NCI-H1105 treated with DMSO at 0.1 percent for 48 hours (cell line): ENCODE results near the gene RSF1.

Experiments
- DNase-seq: peaks from one replicate; lab custom pipeline; 2025; lab: John Stamatoyannopoulos, UW

Gene RSF1

GRCh38 chr11:77750394-77751156, 69.9 kb downstream of the RSF1 start:
- no peak for DNase-seq

- no peak for DNase-seq
These were observed 71.3 kb downstream of the RSF1 start for GRCh38 chr11:77749232-77749631.

- no peak for DNase-seq
These were observed 72.3 kb downstream of the RSF1 start for GRCh38 chr11:77748266-77748665.

GRCh38 chr11:77747381-77747969, 73.0 kb downstream of the RSF1 start:
- no peak for DNase-seq

GRCh38 chr11:77736473-77736872, 84.0 kb downstream of the RSF1 start:
- DNase-seq, result no peak

- DNase-seq, result no peak
These were observed 85.6 kb downstream of the RSF1 start for GRCh38 chr11:77734890-77735289.

- DNase-seq, result no peak
These were observed 88.4 kb downstream of the RSF1 start for GRCh38 chr11:77732143-77732542.

- no peak for DNase-seq
These were observed 89.7 kb downstream of the RSF1 start for GRCh38 chr11:77730789-77731188.

GRCh38 chr11:77729063-77729462, 91.5 kb downstream of the RSF1 start:
- DNase-seq, result no peak

GRCh38 chr11:77728203-77728786, 92.2 kb downstream of the RSF1 start:
- no peak for DNase-seq

GRCh38 chr11:77726524-77726923, 94.0 kb downstream of the RSF1 start:
- DNase-seq, result no peak

GRCh38 chr11:77725433-77725832, 95.1 kb downstream of the RSF1 start:
- DNase-seq, result no peak

GRCh38 chr11:77724636-77725035, 95.9 kb downstream of the RSF1 start:
- no peak for DNase-seq

- DNase-seq, result no peak
These were observed 97.5 kb downstream of the RSF1 start for GRCh38 chr11:77723024-77723423.

GRCh38 chr11:77710358-77710757, 110.2 kb downstream of the RSF1 start:
- no peak for DNase-seq

GRCh38 chr11:77705876-77706579, 114.5 kb downstream of the RSF1 start:
- no peak for DNase-seq

GRCh38 chr11:77705195-77705875, 115.2 kb downstream of the RSF1 start:
- DNase-seq, result no peak

GRCh38 chr11:77704029-77704428, 116.5 kb downstream of the RSF1 start:
- no peak for DNase-seq

GRCh38 chr11:77699425-77699824, 121.1 kb downstream of the RSF1 start:
- DNase-seq, result no peak

GRCh38 chr11:77698896-77699295, 121.6 kb downstream of the RSF1 start:
- DNase-seq, result no peak

GRCh38 chr11:77697865-77698264, 122.7 kb downstream of the RSF1 start:
- no peak for DNase-seq

- DNase-seq, result peak; percentile 5
These were observed 125.1 kb downstream of the RSF1 start for GRCh38 chr11:77695417-77695816.
